Gastroesophageal sphincter (tissue), 3 donors: ENCODE measurements around the gene CX3CL1.

Experiments
- POLR2A ChIP-seq, 2 donors: fragments of 450-650 bp; IDR thresholded peaks; one replicate each; pipeline ENCODE4 v1.6.1; 2017; ENCODE audit warnings: antibody characterized with exemption in 2 of 2, mild to moderate bottlenecking in 2 of 2, moderate library complexity in 1 of 2
- TF ChIP-seq, protein P1 (sequence below), 4 experiments: fragments of 200-600 bp in 2 of 4; fragments of 450-650 bp in 2 of 4; sonication (generic) in 1 of 4; IDR thresholded peaks; one replicate each; pipeline ENCODE4 v1.5.1; 2017 to 2019; ENCODE audit warnings: antibody characterized with exemption in 4 of 4, mild to moderate bottlenecking in 2 of 4, moderate library complexity in 2 of 4

DNA sequence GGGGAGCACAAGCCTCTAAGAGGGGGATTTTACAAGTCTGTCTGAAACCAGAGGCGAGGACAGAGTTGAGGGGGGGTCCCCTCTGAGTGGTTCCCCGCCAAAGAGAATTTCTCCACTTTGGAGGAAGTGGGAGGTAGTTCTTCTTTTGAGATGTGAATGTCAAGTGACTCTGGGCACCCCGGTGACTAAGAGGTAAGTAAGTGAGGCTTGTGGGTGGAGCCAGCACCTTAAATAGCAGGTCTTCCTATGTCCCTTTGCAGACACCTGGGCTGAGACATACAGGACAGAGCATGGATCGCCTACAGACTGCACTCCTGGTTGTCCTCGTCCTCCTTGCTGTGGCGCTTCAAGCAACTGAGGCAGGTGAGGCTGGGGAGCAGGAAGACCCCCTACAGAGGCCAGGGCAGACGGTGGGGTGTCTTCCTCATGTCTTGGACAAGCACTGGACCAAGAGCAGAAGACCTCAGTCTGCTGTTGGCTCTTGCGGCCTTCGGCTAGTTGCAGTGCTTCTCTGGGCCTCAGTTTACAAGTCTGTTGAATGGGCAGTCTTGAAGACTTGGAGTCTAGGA lies 13.7 kb upstream of the CX3CL1 start, which contains the start of gene CCL22:
- no peak for TF ChIP-seq POLR2A (IDR thresholded peaks at IDR 0.05)
- TF ChIP-seq, protein P1, sequence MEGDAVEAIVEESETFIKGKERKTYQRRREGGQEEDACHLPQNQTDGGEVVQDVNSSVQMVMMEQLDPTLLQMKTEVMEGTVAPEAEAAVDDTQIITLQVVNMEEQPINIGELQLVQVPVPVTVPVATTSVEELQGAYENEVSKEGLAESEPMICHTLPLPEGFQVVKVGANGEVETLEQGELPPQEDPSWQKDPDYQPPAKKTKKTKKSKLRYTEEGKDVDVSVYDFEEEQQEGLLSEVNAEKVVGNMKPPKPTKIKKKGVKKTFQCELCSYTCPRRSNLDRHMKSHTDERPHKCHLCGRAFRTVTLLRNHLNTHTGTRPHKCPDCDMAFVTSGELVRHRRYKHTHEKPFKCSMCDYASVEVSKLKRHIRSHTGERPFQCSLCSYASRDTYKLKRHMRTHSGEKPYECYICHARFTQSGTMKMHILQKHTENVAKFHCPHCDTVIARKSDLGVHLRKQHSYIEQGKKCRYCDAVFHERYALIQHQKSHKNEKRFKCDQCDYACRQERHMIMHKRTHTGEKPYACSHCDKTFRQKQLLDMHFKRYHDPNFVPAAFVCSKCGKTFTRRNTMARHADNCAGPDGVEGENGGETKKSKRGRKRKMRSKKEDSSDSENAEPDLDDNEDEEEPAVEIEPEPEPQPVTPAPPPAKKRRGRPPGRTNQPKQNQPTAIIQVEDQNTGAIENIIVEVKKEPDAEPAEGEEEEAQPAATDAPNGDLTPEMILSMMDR (IDR thresholded peaks at IDR 0.05), result no peak
